Activated T-helper 17 cell treated with anti-CD3 and anti-CD28 coated beads, Interleukin-2, amount 50 U/mL, for 72 hours (primary cell): ENCODE data around the gene HOXB4. TPM values are rescaled to one million over a fixed set of nuclear protein-coding genes. Genes with fewer than 3 reads are reported as not detected.
A peak's percentile ranks its signal among the peaks of the same experiment; 100 is the strongest.

Source experiments
- ATAC-seq: fragments of 150-1000 bp; cut with Tn5 transposase; replicated peaks from 2 replicates; pipeline ENCODE4 v1.10.0; 2021; ENCODE audit warnings: mild to moderate bottlenecking, moderate library complexity
- H3K27ac Mint-ChIP-seq: one replicate; pipeline ENCODE4 v1.8.0; 2022; ENCODE audit warnings: mixed read lengths
- H3K27me3 Mint-ChIP-seq: one replicate; pipeline ENCODE4 v1.8.0; 2022; ENCODE audit warnings: mixed read lengths
- H3K36me3 Mint-ChIP-seq: one replicate; pipeline ENCODE4 v1.8.0; 2022; ENCODE audit warnings: low read depth, mild to moderate bottlenecking, mixed read lengths
- H3K4me1 Mint-ChIP-seq: one replicate; pipeline ENCODE4 v1.8.0; 2022; ENCODE audit warnings: mixed read lengths
- H3K4me3 Mint-ChIP-seq: one replicate; pipeline ENCODE4 v1.8.0; 2022; ENCODE audit warnings: mild to moderate bottlenecking, mixed read lengths
- H3K9me3 Mint-ChIP-seq: one replicate; pipeline ENCODE4 v1.8.0; 2022; ENCODE audit warnings: mixed read lengths
- total RNA-seq, 2 donors: library from RNA; stranded (reverse); gene quantifications; one replicate each; pipeline ENCODE4 v1.2.3, GENCODE V29; 2022

Gene HOXB4
- total RNA-seq, 2 donors from 2014 or later: 2.6 to 2.8 TPM

GRCh38 chr17:48551596-48552465, 26.3 kb downstream of the HOXB4 start:
- Mint-ChIP-seq H3K4me1 (peaks cover 10% of the 10 kb centered on the region), H3K36me3 (no peaks in the 10 kb centered on the region), H3K4me3 (no peak overlapping the region), H3K9me3 (no peaks in the 10 kb centered on the region), H3K27ac (no peak overlapping the region), H3K27me3 (peaks cover 8% of the 10 kb centered on the region)
- no peak for ATAC-seq

DNA sequence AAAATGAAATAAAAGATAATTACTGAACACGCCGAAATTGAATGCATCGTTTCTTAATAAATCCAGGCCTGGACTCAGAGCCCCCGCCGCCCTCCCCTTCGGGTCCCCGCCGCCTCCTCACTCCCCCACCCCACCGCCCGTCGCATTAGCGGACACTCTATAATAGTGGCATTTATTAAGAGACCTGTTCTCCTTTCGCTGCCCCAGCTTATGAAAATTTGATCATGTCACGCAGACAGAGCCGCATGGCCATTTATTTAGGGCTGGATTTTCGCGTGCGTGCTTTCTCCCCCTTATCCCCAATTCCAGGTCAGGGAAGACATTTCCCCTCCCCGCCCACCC, 27.0 kb downstream of the HOXB4 start:
- H3K4me1 Mint-ChIP-seq: peaks cover 10% of the 10 kb centered on the region
- H3K27me3 Mint-ChIP-seq: peaks cover 4% of the 10 kb centered on the region
- ATAC-seq: no peak
- no peaks in the 10 kb centered on the region for H3K36me3 Mint-ChIP-seq
- H3K27ac Mint-ChIP-seq: no peak overlapping the region
- no peak overlapping the region for H3K4me3 Mint-ChIP-seq
- no peaks in the 10 kb centered on the region for H3K9me3 Mint-ChIP-seq

- Mint-ChIP-seq H3K27ac (no peak overlapping the region), H3K9me3 (no peaks in the 10 kb centered on the region), H3K27me3 (peaks cover 4% of the 10 kb centered on the region), H3K4me1 (peaks cover 15% of the 10 kb centered on the region), H3K4me3 (no peak overlapping the region), H3K36me3 (no peaks in the 10 kb centered on the region)
- ATAC-seq: no peak
These were observed 27.5 kb downstream of the HOXB4 start for GRCh38 chr17:48550502-48551213.

DNA sequence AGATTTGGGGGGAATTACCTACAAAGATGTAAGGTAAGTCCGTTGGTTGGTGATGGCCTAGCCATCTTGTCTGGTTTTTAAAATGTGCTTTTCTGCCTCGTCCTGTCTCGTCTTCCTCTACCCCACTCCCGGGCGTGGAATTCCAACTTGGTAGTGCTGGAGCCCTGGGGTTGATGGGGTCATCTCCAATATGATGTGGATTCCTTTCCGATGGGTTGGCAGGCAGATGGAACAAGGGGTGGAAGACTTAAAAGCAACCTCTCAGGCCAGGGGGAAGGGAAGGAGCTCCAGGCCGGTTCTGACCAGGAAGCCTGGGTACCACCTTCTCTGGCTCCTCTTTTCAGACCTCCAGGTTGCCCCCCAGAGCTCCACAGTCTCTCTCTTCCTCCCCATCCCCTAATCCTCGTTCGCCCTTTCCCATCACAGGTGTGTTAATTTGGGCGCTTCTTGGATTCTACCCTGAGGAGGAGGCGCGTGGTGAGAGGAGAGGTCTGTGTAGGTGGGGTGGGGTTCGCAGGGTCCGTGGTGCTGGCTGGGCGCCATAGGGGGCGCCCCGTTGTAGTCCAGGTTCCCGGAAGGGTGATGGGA, 28.1 kb downstream of the HOXB4 start:
- Mint-ChIP-seq H3K9me3 (no peaks in the 10 kb centered on the region), H3K4me3 (no peak overlapping the region), H3K27ac (no peak overlapping the region), H3K27me3 (no peaks in the 10 kb centered on the region), H3K4me1 (peaks cover 14% of the 10 kb centered on the region), H3K36me3 (no peaks in the 10 kb centered on the region)
- no peak for ATAC-seq

DNA sequence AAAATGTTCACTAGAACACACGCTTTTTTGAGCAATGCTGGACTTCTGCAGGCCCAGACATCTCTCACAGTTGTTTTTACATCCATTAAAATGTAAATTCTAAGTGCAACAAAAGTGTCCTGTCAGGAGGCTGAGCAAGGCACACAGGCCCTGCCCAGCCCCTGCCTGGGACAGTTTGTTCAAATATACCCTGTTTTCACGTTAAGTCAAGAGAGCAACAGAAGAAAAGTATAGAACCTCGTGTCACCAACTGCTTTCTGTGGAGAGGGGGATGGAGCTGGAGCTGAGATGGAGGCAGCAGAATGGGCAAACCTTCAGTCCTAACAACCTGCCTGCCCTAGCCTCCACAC, 28.9 kb downstream of the HOXB4 start:
- peaks cover 14% of the 10 kb centered on the region for H3K4me1 Mint-ChIP-seq
- H3K27me3 Mint-ChIP-seq: no peaks in the 10 kb centered on the region
- ATAC-seq: no peak
- H3K9me3 Mint-ChIP-seq: no peaks in the 10 kb centered on the region
- H3K27ac Mint-ChIP-seq: no peak overlapping the region
- no peak overlapping the region for H3K4me3 Mint-ChIP-seq
- H3K36me3 Mint-ChIP-seq: peaks cover under 1% of the 10 kb centered on the region

DNA sequence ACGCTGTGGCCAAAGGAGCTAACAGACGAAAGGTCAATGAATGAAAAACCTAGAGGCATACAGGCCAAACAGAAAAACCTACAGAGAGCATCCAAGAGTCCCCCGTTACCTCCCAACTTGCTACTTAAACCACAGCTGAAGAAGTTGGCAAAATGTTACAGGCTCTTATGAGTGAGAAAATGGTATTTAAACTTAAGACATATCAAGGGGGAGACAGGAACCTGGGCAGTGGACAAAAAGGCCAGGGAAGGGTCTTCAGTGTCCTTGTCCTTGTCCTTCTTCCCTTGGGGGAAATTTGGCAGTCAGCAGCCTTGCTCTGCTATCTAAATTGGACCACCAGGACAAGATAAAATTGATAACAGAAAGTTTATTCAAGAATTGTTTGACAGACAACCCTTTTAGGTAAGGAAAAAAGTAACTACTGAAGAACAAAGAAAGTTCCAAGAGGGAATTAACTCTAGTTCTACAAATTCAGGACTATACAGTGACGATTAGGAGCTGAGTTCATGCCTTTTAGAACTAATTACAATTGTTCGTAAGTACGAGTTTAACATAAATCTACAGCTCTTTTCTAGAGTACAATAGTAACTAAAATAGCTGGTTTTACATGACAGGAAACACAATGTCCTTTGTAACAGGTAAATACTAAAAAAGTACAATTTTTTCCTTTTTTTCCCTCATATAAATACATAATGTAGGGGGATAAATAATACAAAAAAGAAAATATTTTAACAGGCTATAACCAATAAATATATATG, 29.4 kb downstream of the HOXB4 start:
- H3K4me1 Mint-ChIP-seq: peaks cover 14% of the 10 kb centered on the region
- no peaks in the 10 kb centered on the region for H3K9me3 Mint-ChIP-seq
- no peak for ATAC-seq
- H3K36me3 Mint-ChIP-seq: peaks cover 5% of the 10 kb centered on the region
- peaks cover 4% of the 10 kb centered on the region for H3K27me3 Mint-ChIP-seq
- peak overlapping the region; percentile 98 for H3K4me3 Mint-ChIP-seq
- peak overlapping the region; percentile 72 for H3K27ac Mint-ChIP-seq

GRCh38 chr17:48547808-48548522, 30.2 kb downstream of the HOXB4 start:
- H3K27ac Mint-ChIP-seq: peak overlapping the region; percentile 72
- no peaks in the 10 kb centered on the region for H3K9me3 Mint-ChIP-seq
- no peak for ATAC-seq
- peaks cover 6% of the 10 kb centered on the region for H3K36me3 Mint-ChIP-seq
- peaks cover 4% of the 10 kb centered on the region for H3K27me3 Mint-ChIP-seq
- peaks cover 14% of the 10 kb centered on the region for H3K4me1 Mint-ChIP-seq
- peak overlapping the region; percentile 98 for H3K4me3 Mint-ChIP-seq

DNA sequence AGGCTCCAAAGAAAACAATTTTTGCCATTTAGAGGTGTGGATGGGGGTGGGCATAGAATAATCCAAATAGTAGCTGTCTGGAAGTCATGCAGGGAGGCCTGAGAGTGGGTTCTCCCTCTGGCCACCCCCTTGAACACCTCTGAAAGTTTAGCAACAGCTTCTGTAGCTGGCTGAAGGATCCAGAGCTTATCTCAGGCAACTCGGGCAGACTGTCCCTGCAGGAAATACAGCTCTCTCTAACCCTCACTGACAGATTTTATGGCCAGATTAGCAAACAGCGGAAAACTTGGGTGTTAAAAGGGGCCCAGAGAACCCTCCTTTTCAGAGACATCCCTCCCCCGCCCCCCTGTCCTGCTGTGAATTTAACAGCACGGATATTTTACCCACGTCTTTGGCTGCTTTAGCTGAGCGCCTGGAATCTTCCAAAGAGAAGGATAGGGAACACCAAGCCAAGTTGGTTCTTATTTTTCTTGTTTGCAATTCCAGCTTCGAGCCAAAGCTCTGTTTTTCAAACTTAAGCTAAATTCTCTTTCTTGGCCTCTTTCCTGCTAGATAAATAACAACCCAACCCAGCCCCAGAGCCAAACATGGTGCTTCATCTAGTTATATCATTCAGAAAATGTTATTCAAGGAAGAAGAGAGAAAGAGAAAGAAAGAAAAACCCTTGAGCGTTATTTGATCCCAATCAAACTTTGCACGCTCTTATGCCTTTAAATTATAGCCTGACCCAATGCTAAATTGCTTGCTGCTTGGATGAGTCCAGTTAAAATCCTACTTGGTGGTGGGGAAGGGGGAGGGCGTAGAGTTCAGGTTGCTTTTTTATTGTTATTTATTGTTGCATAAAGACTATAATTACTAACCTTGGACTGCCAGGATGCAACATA, 31.0 kb downstream of the HOXB4 start:
- Mint-ChIP-seq H3K4me3 (peak overlapping the region; percentile 98), H3K27ac (peak overlapping the region; percentile 88), H3K27me3 (peaks cover 5% of the 10 kb centered on the region), H3K9me3 (no peaks in the 10 kb centered on the region), H3K4me1 (peaks cover 14% of the 10 kb centered on the region), H3K36me3 (peaks cover 14% of the 10 kb centered on the region)
- ATAC-seq: no peak

GRCh38 chr17:48546137-48546923, 31.8 kb downstream of the HOXB4 start:
- Mint-ChIP-seq H3K27ac (peak overlapping the region; percentile 88), H3K9me3 (no peaks in the 10 kb centered on the region), H3K4me3 (peak overlapping the region; percentile 98), H3K4me1 (peaks cover 14% of the 10 kb centered on the region), H3K36me3 (peaks cover 18% of the 10 kb centered on the region), H3K27me3 (peaks cover 6% of the 10 kb centered on the region)
- ATAC-seq: no peak

GRCh38 chr17:48545539-48545938, 32.6 kb downstream of the HOXB4 start:
- H3K27ac Mint-ChIP-seq: peak overlapping the region; percentile 88
- H3K4me1 Mint-ChIP-seq: peaks cover 14% of the 10 kb centered on the region
- peaks cover 23% of the 10 kb centered on the region for H3K36me3 Mint-ChIP-seq
- peaks cover 6% of the 10 kb centered on the region for H3K27me3 Mint-ChIP-seq
- ATAC-seq: no peak
- H3K9me3 Mint-ChIP-seq: no peaks in the 10 kb centered on the region
- H3K4me3 Mint-ChIP-seq: peak overlapping the region; percentile 98

DNA sequence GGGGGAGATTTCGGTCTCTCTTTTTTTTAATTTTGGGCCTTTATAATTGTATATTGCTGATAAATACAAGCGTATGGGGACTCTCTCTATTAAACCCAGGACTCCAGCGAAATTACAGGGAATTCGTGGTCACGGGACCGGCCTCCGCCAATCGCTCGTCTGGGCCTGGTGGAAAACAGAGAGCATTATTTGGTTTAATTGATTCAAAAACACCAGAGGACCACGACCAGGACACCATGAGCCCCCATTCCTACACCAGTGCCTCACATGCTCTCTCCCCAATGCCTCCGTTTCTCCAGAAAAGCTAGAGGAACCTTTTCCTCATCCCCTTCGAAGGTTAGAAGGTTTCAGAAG, 33.2 kb downstream of the HOXB4 start, which contains the start of gene HOXB2:
Gene HOXB2 (minus strand): TSS at position 88 of the 354 bp plus-strand sequence. CDS start 198 bp downstream, outside the sequence.
- Mint-ChIP-seq H3K36me3 (peaks cover 23% of the 10 kb centered on the region), H3K4me3 (peak within 1 kb of the TSS; percentile 98), H3K9me3 (no peaks in the 10 kb centered on the region), H3K27ac (peak within 1 kb of the TSS; percentile 88), H3K4me1 (peaks cover 17% of the 10 kb centered on the region), H3K27me3 (peaks cover 6% of the 10 kb centered on the region)
- ATAC-seq: no peak

- no peaks in the 10 kb centered on the region for H3K9me3 Mint-ChIP-seq
- H3K27me3 Mint-ChIP-seq: peaks cover 6% of the 10 kb centered on the region
- peak overlapping the region; percentile 88 for H3K27ac Mint-ChIP-seq
- H3K4me3 Mint-ChIP-seq: peak overlapping the region; percentile 98
- peaks cover 23% of the 10 kb centered on the region for H3K36me3 Mint-ChIP-seq
- peaks cover 21% of the 10 kb centered on the region for H3K4me1 Mint-ChIP-seq
- peak; percentile 2 for ATAC-seq
These were observed 33.7 kb downstream of the HOXB4 start for GRCh38 chr17:48544349-48545021.
